ENCODE data around the gene EPAS1.

Gene EPAS1

DNA sequence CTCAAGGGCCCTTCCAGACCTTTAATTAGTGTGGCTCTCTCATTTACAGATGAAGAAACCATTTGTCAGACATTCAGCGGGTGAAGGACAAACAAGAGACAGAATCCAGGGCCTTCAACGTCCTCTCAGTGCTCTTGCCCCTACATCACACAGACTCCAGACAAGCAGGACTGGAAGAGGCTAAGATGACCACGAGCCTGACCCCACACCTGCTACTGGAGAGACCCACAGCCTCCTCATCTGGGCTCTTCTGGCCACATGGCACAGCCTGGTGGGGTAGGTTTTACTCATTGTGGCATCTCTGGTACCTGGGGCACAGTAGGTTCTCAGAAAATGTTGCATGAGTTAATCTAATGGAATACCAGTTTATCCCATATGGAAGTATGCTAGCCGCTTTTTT is 112.5 kb downstream of the EPAS1 start:
- no peak for DNase-seq (ENCODE audit: low read depth in 2 of 2)

DNA sequence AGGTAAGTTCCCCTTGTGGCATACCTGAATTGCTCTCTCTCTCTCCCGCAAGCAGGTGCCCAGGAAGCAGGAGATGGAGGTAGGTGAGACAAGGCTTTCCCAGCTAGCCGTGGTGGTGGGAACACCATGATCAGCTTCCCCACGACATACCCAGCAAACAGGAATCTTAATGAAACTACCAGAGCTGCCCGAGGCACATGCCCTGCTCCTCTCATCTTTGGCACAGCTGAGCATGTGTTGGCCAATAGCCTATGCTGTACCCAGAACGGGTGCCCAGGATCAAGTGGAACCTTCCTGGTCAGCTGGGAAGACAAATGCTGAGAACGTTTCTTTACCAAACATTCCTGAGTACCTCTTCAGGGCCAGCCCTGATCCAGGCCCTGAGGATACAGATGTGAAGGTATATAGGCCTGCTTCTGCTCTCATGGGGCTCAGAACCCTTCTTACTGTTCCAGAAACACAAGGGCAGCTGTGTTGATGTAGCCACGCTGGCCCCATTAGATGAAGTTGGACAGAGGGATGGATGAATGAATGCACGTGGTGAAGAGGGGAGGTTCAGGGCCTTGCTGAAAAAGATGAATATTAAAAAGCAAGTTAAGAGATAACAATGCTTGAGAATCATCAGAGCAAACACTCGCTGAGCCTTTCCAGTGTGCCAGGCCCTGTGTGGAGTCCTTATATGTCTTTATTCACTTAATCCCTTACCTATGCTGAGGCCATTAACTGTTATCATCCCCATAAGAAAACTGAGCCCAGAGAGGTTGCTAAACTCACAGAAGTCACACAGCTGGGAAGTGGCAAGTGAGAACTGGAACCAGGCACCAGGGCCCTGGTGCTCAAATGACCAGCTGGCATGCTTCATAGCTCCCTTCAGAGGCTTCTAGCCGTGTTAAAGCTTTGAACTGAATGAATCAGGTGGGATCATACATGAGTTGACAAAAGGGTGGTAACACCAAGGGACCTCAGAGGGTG is 113.4 kb downstream of the EPAS1 start:
- DNase-seq (ENCODE audit: low read depth in 2 of 2): no peak

DNA sequence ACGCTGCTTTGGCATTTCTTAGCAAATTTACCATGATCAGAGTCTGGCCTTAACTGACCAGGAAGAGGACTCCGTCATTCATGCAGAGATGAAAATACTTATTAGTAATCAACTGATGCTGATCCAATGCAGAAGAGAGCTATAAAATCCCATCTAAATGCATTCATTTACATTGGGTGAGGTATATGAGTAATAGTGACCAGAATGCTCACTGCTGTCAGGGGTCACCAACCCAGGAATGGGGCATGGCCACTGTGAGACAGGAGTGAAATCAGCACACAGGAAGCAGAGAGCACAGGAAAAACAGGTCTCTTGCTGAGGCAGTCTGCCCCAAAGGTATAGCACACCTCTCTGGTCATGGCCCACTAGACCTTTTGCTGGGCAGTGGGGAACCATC is 114.0 kb downstream of the EPAS1 start:
- no peak for DNase-seq (ENCODE audit: low read depth in 2 of 2)

DNA sequence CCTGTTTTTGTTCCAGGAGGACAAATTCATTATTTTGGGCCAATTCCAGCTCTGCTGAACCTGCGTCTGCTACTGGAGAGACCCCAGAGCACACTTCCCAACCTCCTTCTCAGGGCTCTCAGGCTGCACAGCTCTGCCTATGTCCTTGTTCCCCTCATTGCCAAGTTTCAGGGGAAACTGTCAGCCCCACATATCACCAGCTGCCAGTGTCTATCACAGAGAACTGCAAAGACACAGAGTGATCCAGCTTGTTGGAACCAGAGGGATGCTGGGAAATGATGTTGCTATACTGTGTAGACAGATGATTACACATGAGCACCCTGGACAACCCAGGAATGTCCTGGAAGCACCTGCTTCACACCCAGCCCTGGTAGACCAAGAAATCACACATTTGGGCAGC is 114.8 kb downstream of the EPAS1 start:
- DNase-seq (ENCODE audit: low read depth in 2 of 2): no peak

DNA sequence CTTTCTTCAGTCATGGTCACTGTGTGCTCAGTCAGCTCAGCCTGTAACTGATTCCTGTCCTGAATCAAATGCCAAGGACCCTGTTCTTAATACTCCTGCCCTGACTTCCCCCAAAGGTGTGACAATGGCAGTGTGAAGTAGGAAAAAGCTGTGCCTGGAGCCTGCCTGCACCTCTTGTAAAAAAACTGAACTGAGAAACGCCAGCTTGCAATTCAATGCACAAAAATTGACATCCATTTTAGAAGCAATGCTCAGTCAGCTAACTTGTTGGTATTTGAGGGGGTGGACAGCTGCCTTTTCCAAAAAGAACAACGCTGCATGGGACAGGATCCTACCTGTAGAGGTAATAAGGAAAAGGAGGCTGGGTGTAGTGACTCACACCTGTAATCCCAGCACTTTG is 115.9 kb downstream of the EPAS1 start:
- no peak for DNase-seq (ENCODE audit: low read depth in 2 of 2)

DNA sequence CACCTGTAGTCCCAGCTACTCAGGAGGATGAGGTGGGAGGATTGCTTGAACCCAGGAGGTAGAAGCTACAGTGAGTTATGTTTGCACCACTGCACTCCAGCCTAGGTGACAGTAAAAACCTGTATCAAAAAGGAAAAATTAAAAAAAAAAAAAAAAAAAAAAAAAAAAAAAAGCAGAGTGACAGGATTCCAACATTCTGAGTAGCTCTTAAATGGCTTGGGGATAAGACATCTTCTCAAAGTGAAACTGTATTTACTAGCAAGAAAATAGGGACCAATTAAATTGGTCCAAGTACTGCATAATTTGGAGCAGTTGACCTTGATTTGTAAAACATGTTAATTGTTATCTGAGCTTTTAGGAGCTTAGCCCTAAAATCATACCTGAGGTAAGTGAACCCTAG is 116.4 kb downstream of the EPAS1 start:
- DNase-seq (ENCODE audit: low read depth in 2 of 2): no peak

DNA sequence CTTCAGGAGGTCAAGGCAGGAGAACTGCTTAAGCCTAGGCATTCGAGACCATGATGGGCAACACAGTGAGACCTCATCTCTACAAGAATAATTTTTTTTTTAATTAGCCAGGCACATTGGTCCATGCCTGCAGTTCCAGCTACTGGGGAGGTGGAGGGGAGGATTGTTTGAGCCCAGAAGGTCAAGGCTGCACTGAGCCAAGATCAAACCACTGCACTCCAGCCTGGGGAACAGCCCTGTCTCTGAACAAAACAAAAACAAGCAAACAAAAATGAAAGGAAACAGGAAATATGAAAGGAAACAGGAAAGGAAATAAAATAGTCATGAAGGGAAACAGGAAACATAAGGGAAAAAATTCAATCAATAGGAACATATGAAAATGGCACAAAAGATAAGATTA is 117.5 kb downstream of the EPAS1 start:
- no peak for DNase-seq (ENCODE audit: low read depth in 2 of 2)

DNA sequence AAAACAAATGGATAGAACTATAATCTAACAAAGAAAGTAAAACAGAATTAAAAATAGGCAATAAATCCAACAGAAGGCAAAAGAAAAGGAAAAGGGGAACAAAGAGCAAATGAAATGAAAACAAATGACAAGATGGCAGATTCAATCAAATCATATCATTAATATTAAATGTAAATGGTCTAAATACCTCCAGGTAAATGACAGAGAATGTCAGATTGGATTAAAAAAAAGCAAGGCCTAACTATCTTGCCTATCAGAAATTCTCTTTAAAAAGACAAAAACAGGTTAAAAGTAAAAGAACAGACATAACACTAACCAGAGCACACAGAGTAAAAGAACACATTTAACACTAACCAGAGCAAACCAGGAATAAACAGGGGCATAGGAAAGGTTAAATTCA is 119.1 kb downstream of the EPAS1 start:
- DNase-seq (ENCODE audit: low read depth in 2 of 2): no peak

DNA sequence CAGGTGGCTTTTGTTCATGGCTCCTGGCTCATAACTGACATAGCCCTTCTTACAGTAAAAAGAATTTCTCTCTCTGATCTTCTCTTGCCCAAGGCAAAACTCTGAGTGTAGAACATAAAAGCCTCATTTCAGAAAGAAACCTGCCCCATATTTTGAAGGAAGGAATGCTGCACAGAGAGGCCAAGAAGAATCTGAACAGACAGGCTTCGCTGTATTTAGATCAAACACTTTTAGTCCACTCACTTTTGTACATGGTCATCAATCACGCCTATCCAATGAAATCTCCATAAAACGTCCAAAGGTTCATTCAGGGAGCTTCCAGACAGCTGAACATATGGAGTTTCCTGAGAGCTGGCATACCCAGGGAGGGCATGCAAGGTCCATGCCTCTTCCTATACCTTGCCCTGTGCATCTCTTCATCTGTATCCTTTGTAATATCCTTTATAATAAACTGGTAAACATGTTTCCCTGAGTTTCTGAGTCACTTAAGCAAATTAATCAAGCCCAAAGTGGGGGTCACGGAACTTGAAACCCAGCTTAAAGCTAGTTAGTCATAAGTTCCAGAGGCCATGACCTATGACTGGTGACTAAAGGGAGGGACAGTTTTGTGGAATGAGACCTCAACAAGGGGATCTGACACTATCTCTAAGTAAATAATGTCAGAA is 119.7 kb downstream of the EPAS1 start:
- DNase-seq (ENCODE audit: low read depth in 2 of 2): no peak

DNA sequence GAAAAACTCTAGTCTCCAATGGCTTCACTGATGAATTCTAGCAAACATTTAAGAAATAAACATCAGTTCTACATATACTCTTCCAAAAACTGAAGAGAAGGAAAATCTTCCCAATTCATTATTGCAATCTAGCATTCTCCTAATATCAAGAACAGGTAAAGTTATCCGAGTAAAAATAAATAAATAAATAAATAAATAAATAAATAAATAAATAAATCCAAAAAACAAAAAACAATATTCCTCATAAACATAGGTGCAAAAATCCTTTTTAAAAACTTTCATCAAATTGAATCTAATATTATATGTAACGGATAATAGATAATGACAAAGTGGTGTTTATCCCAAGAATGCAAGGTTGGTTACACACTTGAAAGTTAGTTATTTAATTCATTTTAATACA is 123.7 kb downstream of the EPAS1 start:
- no peak for DNase-seq (ENCODE audit: low read depth in 2 of 2)

DNA sequence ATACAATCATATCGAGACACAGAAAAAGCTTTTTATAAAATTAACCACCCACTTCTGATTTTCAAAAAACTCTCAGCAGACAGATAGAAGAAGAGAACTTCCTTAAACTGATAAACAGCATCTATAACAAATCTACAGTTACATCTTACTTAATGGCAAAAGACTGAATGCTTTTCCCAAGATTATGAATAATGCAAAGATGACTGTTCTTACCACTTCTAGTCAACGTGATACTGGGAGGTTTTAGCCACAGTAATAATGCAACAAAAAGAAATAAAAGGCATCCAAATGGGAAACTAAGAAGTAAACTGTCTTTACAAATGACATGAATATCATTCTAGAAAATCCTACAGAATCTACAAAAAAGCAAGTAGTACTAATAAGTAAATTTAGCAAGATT is 124.2 kb downstream of the EPAS1 start:
- no peak for DNase-seq (ENCODE audit: low read depth in 2 of 2)

DNA sequence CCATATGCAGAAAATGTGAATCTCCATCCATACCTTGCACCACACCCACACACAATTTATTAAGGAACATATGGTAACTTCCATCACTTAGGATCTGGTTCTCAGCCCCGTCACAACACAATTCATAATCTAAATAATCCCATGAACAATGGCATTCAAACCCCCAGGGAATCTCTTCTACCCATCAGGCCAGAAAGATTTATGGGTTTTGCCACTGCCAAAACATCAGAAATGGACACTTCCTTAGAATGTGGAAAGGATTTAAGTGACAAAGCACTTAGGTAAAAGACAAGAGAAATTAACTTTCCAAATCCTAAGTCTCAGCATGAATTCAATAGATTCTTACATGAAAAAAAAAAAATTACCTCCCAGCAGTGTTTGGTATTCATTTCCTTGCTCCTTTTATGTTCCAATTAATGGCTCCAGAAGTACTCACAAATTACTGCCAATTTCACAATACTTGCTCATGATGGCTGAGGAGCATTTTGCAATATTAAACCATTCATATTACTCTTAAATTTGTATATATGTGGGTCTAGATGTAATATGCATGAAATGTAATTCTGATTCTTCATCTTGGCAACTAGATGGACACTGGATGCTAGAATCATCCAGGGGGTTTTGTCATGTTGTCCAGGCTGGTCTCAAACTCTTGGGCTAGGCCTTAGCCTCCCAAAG is 125.6 kb downstream of the EPAS1 start:
- no peak for DNase-seq (ENCODE audit: low read depth in 2 of 2)

DNA sequence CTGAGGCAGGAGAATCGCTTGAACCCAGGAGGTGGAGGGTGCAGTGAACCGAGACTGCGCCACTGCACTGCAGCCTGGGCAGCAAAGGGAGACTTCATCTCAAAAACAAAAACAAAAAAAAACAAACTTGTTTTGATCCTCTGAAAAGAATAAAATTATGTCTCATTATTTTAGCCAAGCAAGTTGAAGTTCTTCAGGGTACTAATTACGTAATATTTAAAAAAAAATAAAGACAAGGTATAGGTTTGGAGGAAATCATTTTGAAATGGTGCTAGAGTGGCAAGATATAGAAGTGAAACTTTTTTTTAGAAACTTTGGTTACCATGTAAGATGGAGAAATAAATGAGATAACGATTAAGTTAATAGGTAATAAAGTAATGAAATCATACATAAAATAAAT is 127.7 kb downstream of the EPAS1 start:
- no peak for DNase-seq (ENCODE audit: low read depth in 2 of 2)

DNA sequence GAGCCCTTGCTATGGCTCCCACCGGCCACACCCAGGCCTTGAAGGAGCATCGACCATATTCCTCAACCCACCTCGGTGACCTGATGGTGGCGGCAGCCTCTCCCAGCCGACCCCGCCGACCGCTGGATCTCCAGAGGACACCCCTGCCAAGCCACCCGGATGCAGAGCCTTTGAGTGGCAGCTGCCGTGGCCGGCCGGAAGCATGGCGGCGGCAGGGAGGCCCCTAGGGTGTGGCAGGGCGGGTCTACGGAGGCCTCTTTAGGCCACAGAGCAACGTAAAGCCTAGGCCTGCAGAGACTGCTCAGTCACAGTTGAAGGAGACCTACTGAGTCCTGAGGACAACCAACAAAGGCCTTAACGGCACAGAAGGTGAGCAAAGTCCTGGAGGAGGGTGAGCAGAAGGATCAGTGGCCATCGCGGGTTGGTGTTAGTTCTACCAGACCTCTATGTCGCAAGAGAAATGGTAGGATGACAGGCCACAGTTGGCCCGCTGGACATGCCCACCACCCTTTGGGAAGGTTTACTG is 131.8 kb downstream of the EPAS1 start:
- no peak for DNase-seq (ENCODE audit: low read depth in 2 of 2)

DNA sequence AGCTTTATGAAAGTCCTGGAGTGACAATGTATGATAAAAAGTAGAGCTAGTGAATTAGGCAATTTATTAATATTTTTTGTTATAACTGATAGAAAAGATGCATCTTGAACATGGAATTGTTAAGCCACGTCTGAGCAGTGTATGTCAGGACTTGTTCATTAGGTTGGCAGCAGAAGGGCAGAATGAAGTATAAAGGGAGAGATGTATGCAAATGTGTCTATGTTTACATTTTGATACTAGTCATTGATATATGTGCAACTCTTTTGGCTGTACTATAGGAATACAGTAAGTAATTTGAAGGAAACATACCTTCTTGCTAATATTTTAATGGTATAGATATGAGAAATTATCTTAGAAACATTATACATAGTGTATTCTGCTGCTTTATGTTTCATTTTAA is 133.2 kb downstream of the EPAS1 start:
- DNase-seq (ENCODE audit: low read depth in 2 of 2): no peak

DNA sequence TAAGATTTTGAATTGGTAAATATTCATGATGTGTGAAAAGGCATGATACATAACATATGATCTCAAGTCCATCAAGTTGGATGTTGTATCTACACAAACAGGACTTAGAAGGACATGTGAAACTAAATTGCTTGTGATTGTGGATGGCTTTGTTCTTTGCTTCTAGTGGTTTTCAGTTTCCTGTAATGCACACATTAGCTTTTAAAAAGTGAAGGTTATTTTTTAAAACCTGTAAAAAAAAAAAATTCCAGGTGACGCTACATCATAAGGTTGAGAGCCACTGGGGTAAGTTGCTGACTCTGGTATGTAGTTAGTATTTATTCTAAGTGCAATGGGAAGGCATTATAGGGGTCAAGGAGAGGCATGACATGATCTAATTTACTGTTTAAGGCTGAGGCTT is 133.8 kb downstream of the EPAS1 start:
- no peak for DNase-seq (ENCODE audit: low read depth in 2 of 2)

DNA sequence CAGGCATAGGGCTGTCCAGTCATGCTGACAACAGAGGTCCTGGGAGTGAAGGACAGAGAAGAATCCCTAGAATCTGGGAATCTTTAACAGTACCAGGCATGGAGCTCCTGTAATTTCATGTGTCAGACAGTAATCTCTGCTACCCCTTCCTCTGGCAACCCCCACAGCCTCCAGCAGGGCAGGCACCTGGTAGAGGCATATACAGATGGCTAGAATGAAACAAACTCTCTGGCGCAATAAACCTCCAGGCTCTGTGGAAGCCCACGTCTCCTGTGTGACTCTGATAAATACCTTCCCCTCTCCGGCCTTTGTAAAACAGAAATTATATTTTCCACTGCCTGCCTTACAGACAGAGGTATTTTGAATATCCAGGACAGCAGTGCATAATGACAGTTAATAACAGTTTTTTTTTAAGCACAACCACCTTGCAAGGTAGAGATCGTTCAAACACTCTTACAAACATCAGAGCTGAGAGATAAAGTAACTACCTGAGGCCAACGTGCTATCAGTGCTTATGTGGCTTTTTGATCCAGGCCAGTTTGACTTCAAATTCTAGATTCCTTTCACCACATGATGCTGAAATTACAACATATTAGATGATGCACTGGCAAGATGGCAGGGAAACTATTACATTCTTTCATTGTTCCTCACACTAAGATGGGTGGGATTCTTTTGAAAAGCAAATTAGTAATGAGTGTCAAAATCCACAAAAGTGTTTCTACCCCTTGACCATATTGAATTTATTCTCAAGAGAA is 134.5 kb downstream of the EPAS1 start:
- no peak for DNase-seq (ENCODE audit: low read depth in 2 of 2)

DNA sequence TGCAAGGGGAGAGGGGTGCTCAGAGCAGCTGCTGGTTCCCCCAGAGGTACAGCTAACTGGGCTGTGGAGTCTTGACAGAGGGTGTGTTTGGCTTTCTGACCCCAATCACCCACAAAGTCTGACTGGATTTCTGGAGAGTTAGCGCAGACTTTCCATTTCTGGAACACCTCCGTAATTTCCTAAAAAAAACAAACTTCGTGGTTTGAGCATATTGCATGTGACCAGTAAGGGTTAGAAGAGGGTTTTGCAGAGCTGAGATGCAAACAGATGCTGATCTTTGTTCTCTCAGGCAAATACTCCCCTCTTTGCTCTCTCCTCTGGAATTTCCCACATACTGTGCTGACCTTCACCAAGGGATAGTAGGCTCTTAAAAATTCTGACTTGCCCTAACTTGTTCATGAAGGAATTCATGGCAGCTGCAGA is 137.7 kb downstream of the EPAS1 start:
- DNase-seq (ENCODE audit: low read depth in 2 of 2): no peak

DNA sequence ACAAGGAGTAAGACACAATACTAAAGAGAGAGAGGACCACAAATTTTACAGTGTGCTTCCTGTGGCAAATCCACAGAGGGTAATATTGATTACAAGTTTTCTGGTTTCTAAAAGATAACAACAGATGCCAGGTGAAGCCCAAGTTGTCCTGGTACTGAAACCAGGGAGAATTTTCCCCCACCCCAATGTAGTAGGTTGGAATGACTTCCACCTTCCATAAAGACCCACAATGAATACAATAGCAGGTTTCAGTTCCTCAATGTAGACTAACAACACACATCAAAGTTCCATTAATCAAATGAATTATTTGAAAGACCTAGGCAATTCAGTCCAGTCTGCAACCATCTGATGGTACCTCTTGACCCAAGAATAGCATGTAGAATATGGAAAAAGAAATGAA is 138.1 kb downstream of the EPAS1 start:
- no peak for DNase-seq (ENCODE audit: low read depth in 2 of 2)

DNA sequence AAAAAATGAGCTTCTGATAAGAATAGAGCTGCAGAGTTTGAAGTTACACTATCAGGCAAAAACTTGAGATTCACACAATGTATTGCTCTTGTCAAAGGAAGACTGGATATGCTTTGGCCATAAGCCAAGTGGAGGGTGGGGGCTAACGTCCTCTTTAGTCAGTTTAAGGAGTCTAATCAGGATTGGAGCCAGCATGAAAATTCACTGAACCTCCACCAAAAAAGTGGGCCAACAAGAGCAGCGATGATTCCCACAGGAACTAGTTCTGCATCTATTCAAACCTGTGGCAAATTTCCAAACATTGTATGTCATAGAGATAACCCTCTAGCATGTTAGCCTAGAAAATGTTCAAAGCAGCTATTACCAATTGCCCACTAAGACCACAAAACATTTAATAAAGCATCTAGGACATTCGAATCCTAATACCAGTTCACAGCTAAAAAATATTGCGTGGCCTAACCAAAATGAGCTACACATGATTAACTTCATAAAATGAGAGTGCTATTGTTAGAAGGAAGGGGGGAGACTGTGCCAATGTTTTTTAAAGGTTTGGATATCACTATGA is 138.7 kb downstream of the EPAS1 start:
- DNase-seq (ENCODE audit: low read depth in 2 of 2): no peak

All from stimulated activated CD4-positive, alpha-beta T cell treated with anti-CD3 and anti-CD28 coated beads, Interleukin-4, amount 100 ng/mL, for 48 hours (primary cell).